ENCODE results near the gene MTSS2. TPM values are rescaled to one million over a fixed set of nuclear protein-coding genes. Genes with fewer than 3 reads are reported as not detected.

MTSS2 gene
- total and polyA plus RNA-seq, 12 donors, result 11.6 to 145 (median 73.9) TPM

- no peaks in the 10 kb centered on the region for H3K27me3 ChIP-seq
- WGBS, 4 donors, result 46 to 88% (median 48%) methylated on average over 7 to 29 of the region's 29 CpGs
- H3K4me3 ChIP-seq, result peak overlapping the region in 1 of 4 donors; percentile 90
- H3K4me1 ChIP-seq (replicated peaks in 1 of 2), result peaks cover 36 to 69% of the 10 kb centered on the region in 2 donors
- intact Hi-C loops (cut with DNase I), result no loop called here
- peak overlapping the region in 4 of 5 donors; percentile 61 to 96 (median 72) for H3K27ac ChIP-seq
- H3K36me3 ChIP-seq (replicated peaks in 1 of 2), result no peaks in the 10 kb centered on the region
- TF ChIP-seq CTCF (IDR thresholded peaks at IDR 0.05), result no peak
- no peak for TF ChIP-seq POLR2A (IDR thresholded peaks at IDR 0.05)
- H3K9me3 ChIP-seq (replicated peaks in 1 of 3), result no peaks in the 10 kb centered on the region
- no peak for DNase-seq
Measured at GRCh38 chr16:70686376-70687101, 686 bp upstream of the MTSS2 start.

GRCh38 chr16:70685061-70685937 lies 554 bp downstream of the MTSS2 start:
- peak in 1 of 2 donors; percentile 26 for TF ChIP-seq POLR2A (IDR thresholded peaks at IDR 0.05)
- TF ChIP-seq CTCF (IDR thresholded peaks at IDR 0.05), result peak in 1 of 6 experiments; percentile 19
- Histone ChIP-seq H3K4me3 (peak overlapping the region in 3 of 4 donors; percentile 49 to 90 (median 68)), H3K27me3 (no peaks in the 10 kb centered on the region), H3K4me1 (replicated peaks in 1 of 2) (peaks cover 42 to 70% of the 10 kb centered on the region in 2 donors), H3K27ac (peak overlapping the region in 4 of 5 donors; percentile 37 to 96 (median 81)), H3K36me3 (replicated peaks in 1 of 2) (peaks cover 0 to 2% of the 10 kb centered on the region in 2 donors), H3K9me3 (replicated peaks in 1 of 3) (no peaks in the 10 kb centered on the region)
- WGBS, 4 donors, result 1 to 4% (median 2%) methylated on average over 11 to 90 of the region's 90 CpGs
- intact Hi-C loops (cut with DNase I), result no loop called here
- DNase-seq, result peak in 2 of 7 donors; percentile 58

GRCh38 chr16:70684146-70685060 lies 1.4 kb downstream of the MTSS2 start:
- peak in 4 of 7 donors; percentile 50 to 70 (median 58) for DNase-seq

More at GRCh38 chr16:70684146-70685060, 1.4 kb downstream of the MTSS2 start:
- Histone ChIP-seq H3K9me3 (replicated peaks in 1 of 3) (no peaks in the 10 kb centered on the region), H3K27me3 (no peaks in the 10 kb centered on the region), H3K36me3 (replicated peaks in 1 of 2) (peaks cover 0 to 8% of the 10 kb centered on the region in 2 donors), H3K4me3 (peak overlapping the region in 3 of 4 donors; percentile 49 to 90 (median 68)), H3K4me1 (replicated peaks in 1 of 2) (peaks cover 42 to 73% of the 10 kb centered on the region in 2 donors), H3K27ac (peak overlapping the region in 3 of 5 donors; percentile 75 to 96 (median 87))
- 30 to 43% (median 34%) methylated on average over 10 to 14 of the region's 14 CpGs for WGBS, 4 donors
- no peak for TF ChIP-seq POLR2A (IDR thresholded peaks at IDR 0.05)
- no peak for TF ChIP-seq CTCF (IDR thresholded peaks at IDR 0.05)
- intact Hi-C loops (cut with DNase I), result loop anchor here in 1 of 2 donors (5.0 kb wide), 1 partner anchor 73 kb away; no protein-coding TSS in a partner anchor

Measured in adrenal gland (tissue), 12 donors.